ENCODE results near the gene KHDC1L.
"Not testable (repeated sequence)": the region's sequence is repeated elsewhere in the genome, so short reads cannot be mapped to it uniquely, and the experiment has no call there.

KHDC1L gene

GRCh38 chr6:73207221-73207837, 18.0 kb downstream of the KHDC1L start:
- no peak for DNase-seq (ENCODE audit: low read depth, low spot score)
- ChIA-PET CTCF (no interaction called here), POLR2A (no interaction called here)
- H3K4me3 ChIP-seq (ENCODE audit: low read depth, low read length), result no peak overlapping the region
- TF ChIP-seq CTCF (IDR thresholded peaks at IDR 0.05; ENCODE audit: insufficient read depth, low read length, missing control alignments), result no peak

- H3K4me3 ChIP-seq (ENCODE audit: low read depth, low read length), result no peak overlapping the region
- no peak for DNase-seq (ENCODE audit: low read depth, low spot score)
- CTCF ChIA-PET, result interaction anchor here (1.0 to 1.2 kb wide), 2 partner anchors 123 to 791 kb away, joined by 3 read pairs; no protein-coding TSS in a partner anchor
- no peak for TF ChIP-seq CTCF (IDR thresholded peaks at IDR 0.05; ENCODE audit: insufficient read depth, low read length, missing control alignments)
- POLR2A ChIA-PET, result no interaction called here
These were observed 21.0 kb downstream of the KHDC1L start for GRCh38 chr6:73204252-73204651.

GRCh38 chr6:73203098-73203497, 22.2 kb downstream of the KHDC1L start:
- ChIA-PET POLR2A (no interaction called here), CTCF (no interaction called here)
- DNase-seq (ENCODE audit: low read depth, low spot score), result no peak
- no peak overlapping the region for H3K4me3 ChIP-seq (ENCODE audit: low read depth, low read length)
- TF ChIP-seq CTCF (IDR thresholded peaks at IDR 0.05; ENCODE audit: insufficient read depth, low read length, missing control alignments), result no peak

GRCh38 chr6:73200735-73201134, 24.6 kb downstream of the KHDC1L start:
- DNase-seq (ENCODE audit: low read depth, low spot score), result no peak
- H3K4me3 ChIP-seq (ENCODE audit: low read depth, low read length), result no peak overlapping the region
- POLR2A ChIA-PET, result no interaction called here
- CTCF ChIA-PET, result interaction anchor here (1.1 kb wide), 1 partner anchor 19 kb away, joined by 3 read pairs; no protein-coding TSS in a partner anchor
- no peak for TF ChIP-seq CTCF (IDR thresholded peaks at IDR 0.05; ENCODE audit: insufficient read depth, low read length, missing control alignments)

GRCh38 chr6:73200247-73200646, 25.0 kb downstream of the KHDC1L start:
- ChIA-PET POLR2A (no interaction called here), CTCF (interaction anchor here (1.1 kb wide), 1 partner anchor 19 kb away, joined by 3 read pairs; no protein-coding TSS in a partner anchor)
- no peak overlapping the region for H3K4me3 ChIP-seq (ENCODE audit: low read depth, low read length)
- DNase-seq (ENCODE audit: low read depth, low spot score), result no peak
- no peak for TF ChIP-seq CTCF (IDR thresholded peaks at IDR 0.05; ENCODE audit: insufficient read depth, low read length, missing control alignments)

- no peak for TF ChIP-seq CTCF (IDR thresholded peaks at IDR 0.05; ENCODE audit: insufficient read depth, low read length, missing control alignments)
- ChIA-PET CTCF (no interaction called here), POLR2A (no interaction called here)
- no peak for DNase-seq (ENCODE audit: low read depth, low spot score)
- no peak overlapping the region for H3K4me3 ChIP-seq (ENCODE audit: low read depth, low read length)
These were observed 30.6 kb downstream of the KHDC1L start for GRCh38 chr6:73194744-73195143.

- POLR2A ChIA-PET; DNase-seq (ENCODE audit: low read depth, low spot score); CTCF ChIA-PET; H3K4me3 ChIP-seq (ENCODE audit: low read depth, low read length): not testable (repeated sequence)
These were observed 32.0 kb downstream of the KHDC1L start for GRCh38 chr6:73193302-73193701.

Measured in AG04449 (cell line).